Lung (tissue), 12 donors: ENCODE measurements around the gene CHSY3. TPM values are rescaled to one million over a fixed set of nuclear protein-coding genes. Genes with fewer than 3 reads are reported as not detected.

Experiments used
- ATAC-seq: fragments of 200-7000 bp; cut with Tn5 transposase; one replicate; pipeline ENCODE4 v1.9.1; 2020; ENCODE audit warnings: moderate number of reproducible peaks; ENCODE audit not compliant: insufficient read depth, low FRiP score
- DNase-seq, 3 donors: peaks; one replicate each; pipeline ENCODE4 v3.0.0-alpha.2; 2013 to 2017
- H3K27ac ChIP-seq, 2 donors: one replicate each; pipeline ENCODE4 v1.5.1; 2013; ENCODE audit warnings: mild to moderate bottlenecking in 2 of 2, moderate library complexity in 2 of 2, control low read depth in 1 of 2, inconsistent platforms in 1 of 2, low read depth in 1 of 2, low read length in 1 of 2
- H3K27me3 ChIP-seq, 3 donors: one replicate each; pipeline ENCODE4 v1.5.1; 2013; ENCODE audit warnings: low read length in 2 of 3; ENCODE audit not compliant: control insufficient read depth in 3 of 3, insufficient read depth in 3 of 3
- H3K36me3 ChIP-seq, 4 donors: one replicate each; pipeline ENCODE4 v1.5.1; 2013; ENCODE audit warnings: low read length in 4 of 4, mild to moderate bottlenecking in 1 of 4, moderate library complexity in 1 of 4; ENCODE audit not compliant: control insufficient read depth in 4 of 4, insufficient read depth in 4 of 4
- H3K4me1 ChIP-seq, 5 donors: one replicate each; pipeline ENCODE4 v1.5.1; 2013; ENCODE audit warnings: low read length in 5 of 5, mild to moderate bottlenecking in 2 of 5, moderate library complexity in 1 of 5; ENCODE audit not compliant: control insufficient read depth in 5 of 5, insufficient read depth in 5 of 5
- H3K4me3 ChIP-seq: one replicate; pipeline ENCODE4 v1.5.1; 2013; ENCODE audit warnings: mild to moderate bottlenecking, control low read depth, moderate library complexity
- H3K9ac ChIP-seq, 2 donors: one replicate each; pipeline ENCODE4 v1.5.1; 2013; ENCODE audit warnings: low read length in 2 of 2, control low read depth in 1 of 2; ENCODE audit not compliant: insufficient read depth in 1 of 2
- H3K9me3 ChIP-seq, 4 donors: one replicate each; pipeline ENCODE4 v1.5.1; 2013; ENCODE audit warnings: low read length in 3 of 4, mild to moderate bottlenecking in 1 of 4, moderate library complexity in 1 of 4; ENCODE audit not compliant: control insufficient read depth in 4 of 4, insufficient read depth in 3 of 4
- WGBS, 2 donors: extraction: QIAGEN DNeasy Blood & Tissue Kit; methylation state at CpG; one replicate each; pipeline ENCODE4 v1.1.7; 2013; 5-methylcytosine and 5-hydroxymethylcytosine counted together
- polyA plus RNA-seq, 2 donors: library from polyadenylated mRNA; stranded (reverse); fragments of 200-250 nt; gene quantifications; one replicate each; pipeline ENCODE4 v1.2.1, GENCODE V29; 2013
- total RNA-seq, 2 donors: library from RNA; depleted of rRNA in 1 of 2; stranded (reverse); fragments of >200 nt in 1 of 2; gene quantifications; one replicate each; pipeline ENCODE4 v1.2.1, GENCODE V29; 2014 to 2021
- TF ChIP-seq, protein P1 (sequence below): IDR thresholded peaks from 2 replicates; pipeline ENCODE4 v1.5.1; 2012; ENCODE audit warnings: mild to moderate bottlenecking; ENCODE audit errors: control extremely low read depth, extremely low read depth
- donor health status: control.
- donor health status: control.
- donor health status: Bipolar disorder and iron deficiency.
- donor health status: healthy.
- donor health status: DM: yes; HTN: yes; CAD: no.

Gene CHSY3
- total and polyA plus RNA-seq, 4 donors: 0.41 to 6.7 (median 3.0) TPM

DNA sequence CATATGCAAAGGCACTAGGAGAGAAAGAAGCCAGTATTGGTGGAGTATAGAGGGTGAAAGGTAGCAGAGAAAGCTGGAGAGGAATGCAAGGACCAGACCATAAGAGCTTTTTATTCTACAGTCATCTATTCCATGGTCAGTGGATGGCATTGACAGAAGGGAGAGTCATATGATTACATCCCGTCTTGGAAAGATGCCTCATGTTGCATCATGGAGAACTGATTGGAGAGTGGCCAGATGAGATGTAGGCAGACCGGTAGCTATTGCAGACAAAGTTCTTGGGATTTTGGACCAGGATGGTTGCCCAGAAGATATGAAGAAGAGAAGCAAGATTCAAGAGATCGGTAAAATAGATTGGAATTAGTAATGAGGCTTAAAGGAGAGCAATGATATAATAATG is 260.7 kb downstream of the CHSY3 start:
- Histone ChIP-seq H3K4me3 (no peak overlapping the region), H3K9me3 (no peaks in the 10 kb centered on the region), H3K4me1 (no peaks in the 10 kb centered on the region), H3K27me3 (no peaks in the 10 kb centered on the region), H3K9ac (no peak overlapping the region), H3K36me3 (no peaks in the 10 kb centered on the region), H3K27ac (no peak overlapping the region)
- 85 to 94% methylated on average over 3 of the region's 3 CpGs for WGBS, 2 donors
- TF ChIP-seq, protein P1, sequence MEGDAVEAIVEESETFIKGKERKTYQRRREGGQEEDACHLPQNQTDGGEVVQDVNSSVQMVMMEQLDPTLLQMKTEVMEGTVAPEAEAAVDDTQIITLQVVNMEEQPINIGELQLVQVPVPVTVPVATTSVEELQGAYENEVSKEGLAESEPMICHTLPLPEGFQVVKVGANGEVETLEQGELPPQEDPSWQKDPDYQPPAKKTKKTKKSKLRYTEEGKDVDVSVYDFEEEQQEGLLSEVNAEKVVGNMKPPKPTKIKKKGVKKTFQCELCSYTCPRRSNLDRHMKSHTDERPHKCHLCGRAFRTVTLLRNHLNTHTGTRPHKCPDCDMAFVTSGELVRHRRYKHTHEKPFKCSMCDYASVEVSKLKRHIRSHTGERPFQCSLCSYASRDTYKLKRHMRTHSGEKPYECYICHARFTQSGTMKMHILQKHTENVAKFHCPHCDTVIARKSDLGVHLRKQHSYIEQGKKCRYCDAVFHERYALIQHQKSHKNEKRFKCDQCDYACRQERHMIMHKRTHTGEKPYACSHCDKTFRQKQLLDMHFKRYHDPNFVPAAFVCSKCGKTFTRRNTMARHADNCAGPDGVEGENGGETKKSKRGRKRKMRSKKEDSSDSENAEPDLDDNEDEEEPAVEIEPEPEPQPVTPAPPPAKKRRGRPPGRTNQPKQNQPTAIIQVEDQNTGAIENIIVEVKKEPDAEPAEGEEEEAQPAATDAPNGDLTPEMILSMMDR: no peak
- ATAC-seq: no peak
- peak in 1 of 3 donors; percentile 19 for DNase-seq

GRCh38 chr5:130166839-130167490 is 262.7 kb downstream of the CHSY3 start:
- Histone ChIP-seq H3K4me3 (no peak overlapping the region), H3K9ac (no peak overlapping the region), H3K36me3 (no peaks in the 10 kb centered on the region), H3K9me3 (no peaks in the 10 kb centered on the region), H3K4me1 (peaks cover 0 to 4% (median 0%) of the 10 kb centered on the region in 5 donors), H3K27ac (no peak overlapping the region), H3K27me3 (no peaks in the 10 kb centered on the region)
- TF ChIP-seq, protein P1: no peak
- DNase-seq: no peak
- no peak for ATAC-seq
- 65 to 88% methylated on average over 1 of the region's 1 CpG for WGBS, 2 donors

DNA sequence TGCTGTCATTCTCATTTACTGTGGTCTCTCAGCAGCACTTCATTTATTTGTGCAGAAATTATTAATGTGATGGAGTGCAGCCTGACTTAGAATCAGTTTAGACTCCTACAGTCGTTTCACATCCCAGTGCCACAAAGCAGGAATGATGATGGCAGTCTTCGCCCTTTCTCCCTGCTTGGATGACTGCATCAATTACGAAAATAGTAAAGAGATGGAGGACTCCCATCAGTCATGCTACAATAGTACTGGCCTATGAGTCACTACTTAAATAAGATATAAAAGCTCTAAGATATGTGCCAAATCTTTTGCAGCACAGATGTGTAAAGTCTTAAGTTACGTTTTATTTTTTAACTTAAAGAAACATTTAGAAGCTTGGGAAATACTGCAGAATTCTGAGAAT is 263.9 kb downstream of the CHSY3 start:
- H3K27ac ChIP-seq: no peak overlapping the region
- 74 to 78% methylated on average over 4 of the region's 4 CpGs for WGBS, 2 donors
- no peak overlapping the region for H3K4me3 ChIP-seq
- TF ChIP-seq, protein P1: no peak
- no peaks in the 10 kb centered on the region for H3K36me3 ChIP-seq
- DNase-seq (peak in 2 of 3 donors; percentile 22), ATAC-seq (no peak)
- H3K4me1 ChIP-seq: peaks cover 0 to 4% (median 0%) of the 10 kb centered on the region in 5 donors
- H3K9me3 ChIP-seq: no peaks in the 10 kb centered on the region
- H3K9ac ChIP-seq: no peak overlapping the region
- no peaks in the 10 kb centered on the region for H3K27me3 ChIP-seq

GRCh38 chr5:130171699-130172098 is 267.4 kb downstream of the CHSY3 start:
- ATAC-seq (no peak), DNase-seq (no peak)
- Histone ChIP-seq H3K9ac (no peak overlapping the region), H3K36me3 (no peaks in the 10 kb centered on the region), H3K4me1 (peaks cover 0 to 4% (median 0%) of the 10 kb centered on the region in 5 donors), H3K27ac (no peak overlapping the region), H3K9me3 (no peaks in the 10 kb centered on the region), H3K27me3 (no peaks in the 10 kb centered on the region), H3K4me3 (no peak overlapping the region)
- TF ChIP-seq, protein P1: no peak
